Activated T-cell treated with anti-CD3 and anti-CD28 coated beads for 1 hour (primary cell): ENCODE data around the gene SLC24A5.

Experiments
- DNase-seq: peaks from one replicate; pipeline ENCODE4 v3.0.0-alpha.2; 2020; ENCODE audit warnings: low read depth

Gene SLC24A5

GRCh38 chr15:48190932-48191573 is 70.3 kb downstream of the SLC24A5 start:
- peak; percentile 25 for DNase-seq

GRCh38 chr15:48191574-48192225 is 70.9 kb downstream of the SLC24A5 start, which contains the start of gene CTXN2:
Gene CTXN2, plus strand, starts transcription at chr15:48191665. Its CDS starts 9,636 bp downstream, at chr15:48201301.
- DNase-seq: no peak
